Stimulated activated CD4-positive, alpha-beta T cell treated with anti-CD3 and anti-CD28 coated beads, Interleukin-15, amount 100 ng/mL, for 1 hour (primary cell): ENCODE measurements around the gene ALX3.

Experiments used
- DNase-seq, 2 donors: peaks; one replicate each; pipeline ENCODE4 v3.0.0-alpha.2; 2020; ENCODE audit warnings: low read depth in 1 of 2, low spot score in 1 of 2

Gene ALX3

GRCh38 chr1:110070671-110071242, at the start of gene ALX3:
Gene ALX3 (minus strand): TSS chr1:110070672. CDS start chr1:110070612, 60 bp downstream.
- no peak for DNase-seq

- no peak for DNase-seq
These were observed 49.4 kb upstream of the ALX3 start for GRCh38 chr1:110119843-110120242.

- no peak for DNase-seq
These were observed 48.3 kb upstream of the ALX3 start for GRCh38 chr1:110118636-110119396.

- no peak for DNase-seq
These were observed 44.3 kb upstream of the ALX3 start for GRCh38 chr1:110114784-110115183.

GRCh38 chr1:110114173-110114572, 43.7 kb upstream of the ALX3 start:
- DNase-seq = no peak

GRCh38 chr1:110113551-110113950, 43.1 kb upstream of the ALX3 start:
- DNase-seq = no peak

GRCh38 chr1:110112656-110113055, 42.2 kb upstream of the ALX3 start:
- no peak for DNase-seq

GRCh38 chr1:110112143-110112542, 41.7 kb upstream of the ALX3 start, which contains the start of gene UBL4B:
Gene UBL4B (plus strand): TSS chr1:110112443. CDS start chr1:110112535, 92 bp downstream.
- DNase-seq = no peak

GRCh38 chr1:110111081-110111480, 40.6 kb upstream of the ALX3 start:
- no peak for DNase-seq

- no peak for DNase-seq
These were observed 37.5 kb upstream of the ALX3 start for GRCh38 chr1:110107867-110108469.

GRCh38 chr1:110106013-110106941, 35.8 kb upstream of the ALX3 start:
- peak; percentile 10 to 37 for DNase-seq

GRCh38 chr1:110102081-110102480, 31.6 kb upstream of the ALX3 start:
- no peak for DNase-seq

- DNase-seq = no peak
These were observed 29.9 kb upstream of the ALX3 start for GRCh38 chr1:110100335-110100734.

GRCh38 chr1:110098222-110099026, 28.0 kb upstream of the ALX3 start:
- DNase-seq = no peak

- DNase-seq = no peak
These were observed 27.2 kb upstream of the ALX3 start for GRCh38 chr1:110097507-110098221.

GRCh38 chr1:110094931-110095654, 24.6 kb upstream of the ALX3 start:
- DNase-seq = no peak

- DNase-seq = no peak
These were observed 22.5 kb upstream of the ALX3 start for GRCh38 chr1:110092991-110093390.

- DNase-seq = no peak
These were observed 21.3 kb upstream of the ALX3 start for GRCh38 chr1:110091791-110092190.

- no peak for DNase-seq
These were observed 20.9 kb upstream of the ALX3 start for GRCh38 chr1:110091381-110091780.
